ENCODE data around the gene DIABLO.

DIABLO gene

DNA sequence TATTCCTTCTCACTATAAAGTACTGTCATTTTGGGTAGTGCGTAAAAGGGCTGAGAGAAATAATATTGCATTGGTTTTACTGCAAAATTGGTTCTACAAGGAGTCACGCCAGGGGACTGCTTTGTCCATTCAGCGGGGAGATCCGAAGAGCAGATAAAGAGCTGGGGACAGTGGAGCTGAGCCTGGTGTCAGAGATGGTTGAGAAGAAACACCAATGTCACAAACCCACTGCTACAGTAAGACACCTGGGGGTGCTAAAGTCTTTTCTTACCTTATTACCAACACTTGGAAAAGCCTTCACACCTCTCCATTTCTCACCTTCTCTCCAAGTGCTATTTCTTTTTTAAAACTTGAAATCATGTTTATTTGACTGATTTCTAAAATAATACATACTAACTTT, 66.0 kb downstream of the DIABLO start:
- DNase-seq (ENCODE audit: low read depth in 2 of 3, low spot score in 1 of 3): no peak

GRCh38 chr12:122158700-122159285, 67.1 kb downstream of the DIABLO start:
- DNase-seq (ENCODE audit: low read depth in 2 of 3, low spot score in 1 of 3): no peak

Data from stimulated activated CD4-positive, alpha-beta T cell treated with anti-CD3 and anti-CD28 coated beads, Interleukin-12 subunit alpha, Interleukin-12 subunit beta, amount 100 ng/mL, for 48 hours (primary cell).